Lower leg skin (tissue), 4 donors: ENCODE measurements around the gene ADAT3. TPM values are rescaled to one million over a fixed set of nuclear protein-coding genes. Genes with fewer than 3 reads are reported as not detected.

Experiments
- DNase-seq, 2 donors: peaks; one replicate each; pipeline ENCODE4 v3.0.0-alpha.2; 2019; ENCODE audit warnings: low spot score in 2 of 2
- H3K4me3 ChIP-seq: fragments of 200-600 bp; sonication (generic); 2 replicates; pipeline ENCODE4 v1.5.1; 2017; ENCODE audit warnings: mild to moderate bottlenecking, low read depth; ENCODE audit not compliant: poor library complexity, severe bottlenecking
- CTCF ChIP-seq, 3 donors: fragments of 450-650 bp; IDR thresholded peaks; one replicate each; pipeline ENCODE4 v1.5.1; 2016; ENCODE audit warnings: antibody characterized with exemption in 3 of 3, mild to moderate bottlenecking in 3 of 3, moderate library complexity in 2 of 3
- POLR2A ChIP-seq, 2 donors: fragments of 450-650 bp; IDR thresholded peaks; one replicate each; pipeline ENCODE4 v1.6.1; 2016 to 2017; ENCODE audit warnings: antibody characterized with exemption in 2 of 2, mild to moderate bottlenecking in 1 of 2, moderate library complexity in 1 of 2
- WGBS, 2 donors: methylation state at CpG; one replicate each; pipeline ENCODE4 v1.1.5; 2018; 5-methylcytosine and 5-hydroxymethylcytosine counted together
- intact Hi-C: fragments of 100-400 bp; cut with DNase I; formaldehyde crosslinking; loops from one replicate; pipeline ENCODE4 v1.15.0; 2023; ENCODE audit warnings: low total_unique reads
- total RNA-seq, 4 donors: library from RNA; depleted of rRNA; stranded (reverse); fragments of >200 nt; gene quantifications; one replicate each; pipeline ENCODE4 v1.1.0, GENCODE V29; 2016

The ADAT3 gene
- total RNA-seq, 4 donors from 2014 or later, result 20.1 to 27.3 (median 25.7) TPM

- no peak overlapping the region for H3K4me3 ChIP-seq
- intact Hi-C loops, result no loop called here
- WGBS, 2 donors, result 88 to 95% methylated on average over 5 of the region's 5 CpGs
- TF ChIP-seq POLR2A (IDR thresholded peaks at IDR 0.05), result no peak
- TF ChIP-seq CTCF (IDR thresholded peaks at IDR 0.05), result no peak
- DNase-seq, result no peak
Measured at GRCh38 chr19:1888385-1888784, 16.8 kb upstream of the ADAT3 start.

GRCh38 chr19:1889907-1890306 lies 15.3 kb upstream of the ADAT3 start:
- 96 to 100% methylated on average over 1 of the region's 1 CpG for WGBS, 2 donors
- DNase-seq, result no peak
- intact Hi-C loops, result no loop called here
- no peak overlapping the region for H3K4me3 ChIP-seq
- TF ChIP-seq POLR2A (IDR thresholded peaks at IDR 0.05) (no peak), CTCF (IDR thresholded peaks at IDR 0.05) (no peak)

- WGBS, 2 donors, result 87 to 88% methylated on average over 17 of the region's 17 CpGs
- DNase-seq, result no peak
- H3K4me3 ChIP-seq, result no peak overlapping the region
- intact Hi-C loops, result no loop called here
- TF ChIP-seq CTCF (IDR thresholded peaks at IDR 0.05), result no peak
- TF ChIP-seq POLR2A (IDR thresholded peaks at IDR 0.05), result no peak
Measured at GRCh38 chr19:1893791-1894190, 11.4 kb upstream of the ADAT3 start.

- WGBS, 2 donors, result 58 to 84% methylated on average over 6 to 13 of the region's 13 CpGs
- no peak for DNase-seq
- TF ChIP-seq POLR2A (IDR thresholded peaks at IDR 0.05) (no peak), CTCF (IDR thresholded peaks at IDR 0.05) (no peak)
- H3K4me3 ChIP-seq, result no peak overlapping the region
- intact Hi-C loops, result no loop called here
Measured at GRCh38 chr19:1896508-1896907, 8.7 kb upstream of the ADAT3 start.

- TF ChIP-seq CTCF (IDR thresholded peaks at IDR 0.05) (no peak), POLR2A (IDR thresholded peaks at IDR 0.05) (no peak)
- intact Hi-C loops, result no loop called here
- H3K4me3 ChIP-seq, result no peak overlapping the region
- DNase-seq, result peak in 1 of 2 donors; percentile 51
- 89 to 92% methylated on average over 16 of the region's 16 CpGs for WGBS, 2 donors
Measured at GRCh38 chr19:1901940-1902404, 3.2 kb upstream of the ADAT3 start.

GRCh38 chr19:1902923-1903322 lies 2.3 kb upstream of the ADAT3 start:
- WGBS, 2 donors, result 68 to 73% methylated on average over 6 of the region's 6 CpGs
- intact Hi-C loops, result no loop called here
- no peak for DNase-seq
- no peak for TF ChIP-seq POLR2A (IDR thresholded peaks at IDR 0.05)
- no peak for TF ChIP-seq CTCF (IDR thresholded peaks at IDR 0.05)
- H3K4me3 ChIP-seq, result no peak overlapping the region
